NCI-H1417 (cell line): ENCODE results near the gene STN1.
A peak's percentile ranks its signal among the peaks of the same experiment; 100 is the strongest.

Experiments used
- DNase-seq, 3 experiments: peaks; one replicate each; lab custom pipeline; 2025; lab: John Stamatoyannopoulos, UW

The STN1 gene

DNA sequence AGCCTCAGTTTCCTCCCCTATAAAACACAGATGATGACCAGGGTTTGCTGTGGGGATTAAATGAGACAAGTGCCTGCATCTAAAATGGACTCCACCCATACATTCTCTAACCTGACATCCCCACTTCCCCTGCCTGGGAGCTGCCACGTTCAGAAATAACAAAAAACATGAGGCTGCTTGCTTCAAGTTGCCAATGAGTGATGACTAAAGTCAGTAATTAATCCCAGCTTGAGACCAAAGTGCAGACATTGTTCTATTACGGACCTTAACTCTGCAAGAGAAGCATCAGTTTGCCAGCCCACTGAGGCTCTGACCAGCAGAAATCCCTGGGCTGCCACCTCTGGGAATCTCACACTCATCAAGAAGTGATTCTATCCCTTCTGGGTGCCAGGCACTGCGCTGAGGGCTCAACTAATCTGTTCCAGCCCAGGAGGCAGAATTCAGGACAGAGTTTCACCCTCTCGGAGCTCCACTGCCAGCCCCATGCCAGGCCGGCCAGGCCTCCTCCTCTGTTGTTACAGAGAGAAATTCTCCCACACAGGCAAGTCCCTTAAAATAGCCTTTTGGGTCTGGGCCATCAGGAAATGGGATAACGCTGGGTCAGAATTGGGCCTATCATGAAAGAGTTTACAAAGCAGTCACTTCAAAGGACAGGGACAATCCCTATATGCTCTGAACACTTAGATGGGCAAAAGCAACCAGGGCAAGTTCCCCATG, 74.0 kb downstream of the STN1 start:
- no peak for DNase-seq

DNA sequence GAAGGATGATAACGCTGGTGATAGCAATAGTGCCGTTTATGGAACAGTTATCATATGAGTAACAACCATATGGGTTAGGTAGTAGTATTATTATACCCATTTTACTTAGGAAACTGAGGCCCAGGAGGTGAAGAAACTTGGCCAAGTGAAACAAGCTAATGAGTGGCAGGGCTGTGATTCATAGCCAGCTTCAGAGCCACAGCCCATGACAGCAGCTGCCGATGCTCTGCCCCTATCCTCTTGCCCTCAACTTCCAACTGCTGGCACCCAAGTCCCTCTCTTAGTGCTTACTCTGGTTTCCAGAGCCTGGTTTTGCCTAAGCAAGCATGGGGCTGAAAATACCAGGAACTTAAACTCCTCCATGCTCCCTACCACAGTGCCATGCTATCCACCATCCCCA, 74.9 kb downstream of the STN1 start:
- no peak for DNase-seq

DNA sequence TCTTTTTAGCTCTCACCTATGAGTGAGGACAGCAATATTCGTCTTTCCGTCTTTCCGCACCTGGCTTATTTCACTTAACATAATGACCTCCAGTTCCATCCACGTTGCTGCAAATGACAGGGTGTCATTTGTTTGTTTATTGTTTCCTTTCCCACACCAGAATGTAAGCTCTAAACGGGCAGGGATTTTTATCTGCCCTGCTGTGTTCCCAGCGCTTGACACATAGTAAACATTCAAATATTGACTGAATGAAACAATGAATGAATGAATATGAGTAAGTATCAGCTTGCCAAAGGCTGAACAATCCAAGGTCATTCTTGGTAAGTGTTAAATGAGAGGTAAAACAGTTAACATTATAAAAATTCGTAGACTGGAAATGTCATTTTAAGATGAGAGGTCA, 75.4 kb downstream of the STN1 start:
- DNase-seq: peak in 1 of 3 experiments; percentile 33

DNA sequence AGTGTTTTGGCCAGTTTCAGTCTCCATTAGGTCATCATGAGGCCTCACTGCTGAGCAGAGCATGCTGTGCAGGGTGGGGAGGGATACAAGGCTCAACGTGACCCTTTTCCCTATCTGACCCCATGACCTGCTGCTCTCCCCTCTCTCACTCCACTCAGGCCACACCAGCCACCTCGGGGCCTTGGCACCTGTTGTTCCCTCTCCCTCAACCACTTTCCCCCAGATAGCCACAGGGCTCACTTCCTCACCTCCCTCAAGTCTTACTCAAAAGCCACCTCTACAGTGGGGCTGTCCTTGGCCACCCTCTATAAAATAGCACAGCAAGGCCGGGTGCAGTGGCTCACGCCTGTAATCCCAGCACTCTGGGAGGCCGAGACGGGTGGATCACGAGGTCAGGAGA, 76.5 kb downstream of the STN1 start:
- DNase-seq: no peak

DNA sequence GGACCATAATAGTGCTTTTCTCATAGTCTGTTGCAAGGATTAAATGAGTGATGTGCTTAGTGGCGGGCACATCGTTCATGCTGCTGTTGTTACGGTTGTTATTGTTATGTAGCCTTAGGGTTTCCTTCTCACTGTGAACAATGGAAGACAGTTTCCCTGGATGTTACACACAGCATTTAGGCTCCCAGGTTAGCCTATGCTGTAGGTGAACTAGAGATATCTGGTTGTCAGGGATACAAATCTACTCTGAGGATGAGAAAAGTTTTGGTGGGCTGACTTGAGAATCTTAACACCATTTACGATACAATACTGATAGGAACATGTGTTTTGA, 77.3 kb downstream of the STN1 start:
- DNase-seq: no peak

DNA sequence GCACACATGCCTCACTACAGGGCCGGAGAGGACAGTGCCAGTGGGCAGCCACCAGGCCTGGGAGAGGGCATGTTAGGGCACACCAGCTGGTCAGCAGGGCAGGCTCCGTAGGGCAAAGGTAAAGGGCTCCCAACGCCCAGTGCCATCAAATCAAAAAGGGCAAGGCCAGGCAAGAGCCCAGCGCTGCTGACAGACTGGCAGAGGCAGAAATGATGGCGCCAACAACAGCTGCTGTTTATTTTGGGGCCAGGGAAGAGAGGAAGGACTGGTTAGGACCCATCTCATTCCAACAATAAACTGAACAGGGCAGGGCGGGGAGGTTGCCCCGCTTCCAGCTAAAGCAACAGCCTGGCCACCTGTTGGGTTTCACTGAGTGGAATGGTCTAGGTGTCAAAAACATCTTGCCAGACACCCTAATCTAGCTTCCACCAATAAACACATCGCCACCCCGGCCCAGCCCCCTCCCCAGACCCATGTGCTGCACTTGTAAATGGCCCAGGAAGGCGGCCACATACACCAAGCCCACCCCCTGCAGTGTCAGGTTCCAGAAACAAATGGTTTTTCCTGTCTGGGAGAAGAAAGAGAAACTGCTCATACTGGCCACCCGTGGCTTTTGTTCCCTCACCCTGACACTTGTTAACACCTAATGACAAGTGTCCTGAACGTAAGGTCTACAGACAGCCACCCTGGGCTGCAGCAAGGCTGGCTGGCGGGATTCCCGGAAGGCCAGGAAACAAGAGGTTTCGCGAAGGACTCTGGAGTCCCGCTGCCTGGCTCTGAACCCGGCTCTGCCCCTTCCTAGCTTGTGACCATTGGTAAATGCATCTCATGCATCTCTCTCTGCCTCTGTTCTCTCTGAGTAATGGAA, 77.9 kb downstream of the STN1 start:
- peak in 2 of 3 experiments; percentile 11 to 34 for DNase-seq

DNA sequence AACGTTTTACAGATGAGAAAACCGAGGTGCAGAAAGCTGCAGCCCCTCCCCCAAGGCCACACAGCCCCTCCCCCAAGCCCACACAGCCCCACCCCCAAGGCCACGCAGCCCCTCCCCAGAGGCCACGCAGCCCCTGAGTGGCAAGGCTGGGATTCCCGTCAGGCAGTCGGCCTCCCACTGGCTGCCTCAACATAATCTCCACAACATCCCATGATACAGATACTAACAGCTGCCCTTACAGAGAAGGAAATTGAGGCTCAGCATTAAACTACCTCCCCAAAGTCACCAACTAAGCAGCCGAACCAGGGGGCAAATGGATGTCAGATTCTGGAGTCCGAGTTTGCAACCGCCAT, 78.5 kb downstream of the STN1 start:
- DNase-seq: no peak

DNA sequence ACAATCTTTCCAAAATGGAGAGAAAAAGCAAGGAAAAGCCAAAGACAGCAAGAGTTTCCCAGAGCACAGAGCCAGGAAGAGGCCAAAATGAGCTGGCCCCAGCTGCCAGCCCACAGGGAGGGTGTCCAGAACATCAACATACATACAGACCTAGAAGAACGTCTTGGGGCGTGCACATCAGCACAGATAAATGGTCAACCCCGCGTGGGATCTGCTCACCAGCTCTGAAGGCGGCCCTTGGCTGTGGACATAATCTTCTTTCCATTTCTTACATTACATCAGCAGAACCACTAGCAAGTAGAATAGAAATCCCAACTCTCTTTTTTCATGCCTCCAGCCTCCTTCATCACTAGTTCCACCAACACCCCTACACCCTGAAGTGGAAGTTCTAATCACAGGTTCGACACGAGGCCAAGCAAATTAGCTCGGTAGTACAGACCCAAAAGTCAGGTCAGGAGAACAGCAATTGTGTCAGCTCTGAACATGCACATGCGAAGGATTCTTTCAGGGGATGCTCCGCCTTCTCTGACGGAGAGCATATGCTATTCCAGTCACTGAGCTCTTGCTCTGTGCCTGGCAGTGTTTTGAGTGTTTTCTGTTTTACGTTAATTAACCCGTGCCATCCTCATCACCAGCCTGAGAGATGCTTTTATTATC, 79.0 kb downstream of the STN1 start:
- no peak for DNase-seq

DNA sequence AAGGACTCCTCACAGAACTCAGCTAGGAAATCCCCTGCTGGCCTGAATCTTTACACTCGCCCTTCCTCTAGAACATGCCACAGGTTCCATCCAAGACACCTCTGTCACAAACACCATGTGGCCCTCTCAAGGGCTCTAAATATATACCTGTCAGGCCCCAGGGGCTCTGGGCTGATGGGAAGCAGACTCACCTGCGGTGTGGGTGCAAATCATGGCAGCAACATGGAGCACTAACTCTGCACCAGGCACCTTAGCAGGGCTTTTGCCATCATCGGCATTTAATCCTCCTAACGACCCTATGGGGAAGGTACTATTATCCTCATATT, 80.0 kb downstream of the STN1 start:
- no peak for DNase-seq

DNA sequence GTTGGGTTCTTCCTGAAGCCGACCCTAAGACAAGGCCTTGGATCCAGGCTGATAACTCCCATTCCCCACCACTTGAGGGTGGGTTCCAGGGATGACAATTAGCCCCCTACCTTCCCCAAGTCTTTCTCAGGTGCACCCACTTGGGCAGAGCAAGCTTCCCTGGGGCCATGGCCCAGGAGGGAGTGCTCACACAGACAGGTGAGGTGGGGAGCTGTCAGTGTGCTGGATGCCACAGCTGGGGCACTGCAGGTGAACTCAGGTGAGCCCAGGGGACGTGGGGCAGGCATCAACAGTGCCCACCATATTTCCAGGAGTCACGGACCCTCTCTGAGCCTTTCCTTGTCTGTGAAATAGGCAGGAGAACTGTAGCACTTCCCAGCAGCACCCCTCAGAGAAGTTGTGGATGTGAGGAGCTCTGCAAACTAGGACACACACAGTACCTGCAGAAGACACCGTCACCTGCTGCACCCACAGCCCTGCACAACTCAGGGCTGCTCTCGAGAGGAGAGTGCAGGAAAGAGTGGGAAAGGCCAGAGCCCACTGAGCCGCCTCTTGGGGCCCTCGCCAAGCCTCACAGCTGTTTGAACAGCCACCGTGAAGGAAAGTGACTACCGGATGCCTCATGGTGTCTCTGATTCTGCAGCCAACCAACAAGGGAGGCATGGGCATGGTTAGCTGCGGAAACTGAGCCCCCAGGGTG, 80.5 kb downstream of the STN1 start:
- DNase-seq: no peak

DNA sequence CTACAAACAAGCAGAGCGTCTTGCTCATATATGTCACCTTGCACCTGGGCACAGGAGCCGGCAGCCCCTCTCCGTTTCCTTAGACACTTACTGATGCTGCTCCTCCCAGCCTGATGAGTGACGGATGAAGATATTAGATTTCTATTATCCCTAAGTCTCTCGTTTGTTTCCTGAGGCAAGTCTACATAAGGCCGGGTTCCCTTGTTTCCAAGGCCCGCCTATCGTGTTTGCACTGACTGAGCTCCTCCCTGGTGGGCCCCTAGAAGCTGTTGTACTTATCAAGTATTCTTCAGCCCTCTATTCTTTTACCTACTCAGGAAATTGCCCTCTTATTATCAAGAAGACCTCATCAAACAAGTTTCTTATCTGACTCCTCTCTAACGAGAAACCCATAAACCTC, 81.1 kb downstream of the STN1 start:
- DNase-seq: no peak

DNA sequence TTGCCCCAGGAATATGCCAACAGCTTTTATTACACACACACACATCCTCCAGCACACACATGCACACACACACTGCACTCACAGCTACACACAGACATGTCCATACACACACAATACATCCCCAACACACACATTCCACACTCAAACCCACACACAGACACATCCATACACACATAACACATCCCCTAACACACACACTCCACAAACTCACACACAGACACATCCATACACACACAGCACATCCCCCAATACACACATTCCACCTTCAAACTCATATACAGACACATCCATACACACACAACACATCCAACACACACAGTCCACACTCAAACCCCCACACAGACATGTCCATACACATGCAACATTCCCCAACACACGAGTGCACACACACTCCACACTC, 81.7 kb downstream of the STN1 start:
- DNase-seq: no peak

DNA sequence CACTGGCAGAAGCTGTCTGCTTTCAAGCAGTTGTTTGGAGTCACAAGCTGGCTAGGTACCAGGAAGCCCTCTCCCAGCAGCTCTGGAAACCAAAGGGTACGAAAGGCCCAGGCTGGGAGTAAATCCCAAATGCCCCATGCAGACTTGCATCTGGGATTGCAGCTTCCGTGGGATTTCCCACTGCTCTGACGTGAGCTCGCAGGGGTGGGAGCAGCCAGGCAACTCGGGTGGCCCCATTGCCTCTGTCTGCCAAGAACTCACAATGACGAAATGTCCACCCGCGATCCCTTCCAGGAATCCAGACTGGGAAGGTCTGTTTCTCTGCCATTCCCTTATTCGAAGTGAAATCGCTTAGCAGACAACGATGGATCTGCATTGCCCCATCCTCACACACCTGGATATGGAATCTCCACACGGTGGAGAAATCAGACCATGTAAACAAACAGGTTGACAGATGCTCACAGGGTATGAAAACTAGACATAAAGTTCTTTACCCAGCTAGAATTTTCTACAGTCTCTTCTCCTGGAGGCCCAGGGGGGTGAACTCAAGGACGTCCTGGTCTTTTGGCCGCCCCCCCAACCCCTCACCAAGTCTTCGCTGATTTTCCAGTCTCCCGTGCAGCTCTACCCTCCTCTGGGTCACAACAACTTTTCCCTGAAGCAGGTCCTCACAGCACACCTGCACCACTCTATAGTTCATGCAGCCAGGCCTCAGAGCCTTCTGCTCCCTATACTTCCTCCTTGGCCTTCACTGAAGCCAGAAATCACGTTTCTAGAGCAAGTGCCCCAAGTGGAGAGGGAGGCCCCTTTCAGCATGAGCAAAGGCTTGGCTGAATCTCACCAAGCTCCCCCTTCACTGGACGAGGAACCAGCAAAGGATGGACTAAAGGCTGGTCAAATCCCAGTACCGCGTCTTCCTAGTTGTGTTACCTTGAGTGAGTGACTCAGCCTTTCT, 82.6 kb downstream of the STN1 start:
- no peak for DNase-seq

DNA sequence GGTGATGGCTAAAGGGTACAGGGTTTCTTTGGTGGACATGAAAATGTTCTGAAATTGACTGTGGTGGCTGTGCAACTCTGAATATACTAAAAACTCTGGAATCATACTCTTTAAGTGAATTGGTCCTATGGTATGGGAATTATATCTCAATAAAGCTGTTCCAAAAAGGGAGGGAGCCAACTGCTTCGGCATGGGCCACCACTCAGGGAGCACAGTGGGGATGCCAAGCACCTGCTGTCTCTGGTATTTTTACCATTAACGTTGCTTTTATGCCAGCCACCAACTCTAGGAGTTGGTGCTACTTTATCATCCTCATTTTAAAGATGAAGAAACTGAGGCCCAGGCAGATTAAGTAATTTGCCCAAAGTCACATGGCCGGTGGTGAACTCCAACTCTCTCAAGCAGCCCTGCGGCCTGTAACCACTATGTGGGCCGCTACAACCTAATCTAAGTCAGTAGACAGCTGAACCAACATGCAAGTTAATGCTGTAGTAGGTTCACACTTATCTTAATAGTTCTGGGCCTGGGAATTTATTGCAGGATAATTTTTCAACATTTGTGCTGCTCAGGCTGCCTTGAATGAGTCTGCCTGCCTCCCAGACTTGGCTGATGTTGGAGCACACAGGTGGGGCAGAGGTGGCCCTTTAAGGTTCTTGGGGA, 83.4 kb downstream of the STN1 start:
- no peak for DNase-seq

DNA sequence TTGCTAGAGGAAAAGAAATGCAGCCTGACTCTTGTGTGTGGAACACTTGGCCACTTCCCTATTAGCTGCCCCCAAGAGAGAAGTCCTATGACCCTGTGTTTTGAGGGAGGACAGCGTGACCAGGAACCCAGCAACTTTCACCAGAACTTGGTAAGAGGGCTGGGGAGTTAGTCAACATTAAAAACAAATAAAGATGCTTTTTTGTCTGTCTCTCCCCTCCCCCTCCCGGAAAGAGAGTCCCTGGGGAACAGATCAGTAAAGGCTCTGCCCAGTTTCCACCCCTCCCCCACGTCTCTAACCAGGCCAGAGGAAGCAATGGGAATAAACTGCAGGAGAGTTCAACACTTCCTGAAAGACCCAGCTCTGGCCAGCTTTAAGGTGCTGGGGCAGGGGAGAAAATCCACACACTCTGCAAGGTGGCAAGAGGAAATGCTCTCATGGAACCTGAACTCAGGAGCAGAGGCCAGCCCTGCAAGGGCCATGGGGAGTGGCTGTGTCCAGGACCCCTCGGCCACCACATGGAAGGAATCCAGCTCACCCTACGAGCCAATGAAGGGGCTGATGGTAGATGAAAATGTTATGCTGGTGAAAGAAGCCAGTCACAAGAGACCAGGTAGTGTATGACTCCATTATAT, 84.1 kb downstream of the STN1 start:
- peak in 1 of 3 experiments; percentile 2 for DNase-seq

DNA sequence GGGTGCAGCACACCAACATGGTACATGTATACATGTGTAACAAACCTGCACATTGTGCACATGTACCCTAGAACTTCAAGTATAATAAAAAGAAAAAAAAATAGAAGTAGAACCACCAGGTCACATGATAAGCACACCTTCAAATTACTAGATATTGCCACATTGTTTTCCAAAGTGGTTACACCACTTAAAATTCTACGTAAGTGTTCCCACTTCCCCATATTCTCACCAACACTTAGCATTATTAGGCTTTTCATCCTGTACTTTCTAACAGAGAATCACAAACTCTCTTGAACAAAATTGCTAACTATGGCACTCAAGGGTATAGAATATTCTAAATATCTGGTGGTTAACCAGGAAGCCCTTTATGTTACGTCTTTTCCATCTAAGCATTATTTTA, 85.2 kb downstream of the STN1 start:
- no peak for DNase-seq
